GM18858 (cell line): ENCODE data around the gene RASGEF1B.
"Not testable (repeated sequence)": the region's sequence is repeated elsewhere in the genome, so short reads cannot be mapped to it uniquely, and the experiment has no call there.

Experiments
- ATAC-seq: cut with Tn5 transposase; IDR thresholded peaks from one replicate; pipeline ENCODE4 v1.9.1; 2021; ENCODE audit not compliant: unreplicated experiment

Gene RASGEF1B

DNA sequence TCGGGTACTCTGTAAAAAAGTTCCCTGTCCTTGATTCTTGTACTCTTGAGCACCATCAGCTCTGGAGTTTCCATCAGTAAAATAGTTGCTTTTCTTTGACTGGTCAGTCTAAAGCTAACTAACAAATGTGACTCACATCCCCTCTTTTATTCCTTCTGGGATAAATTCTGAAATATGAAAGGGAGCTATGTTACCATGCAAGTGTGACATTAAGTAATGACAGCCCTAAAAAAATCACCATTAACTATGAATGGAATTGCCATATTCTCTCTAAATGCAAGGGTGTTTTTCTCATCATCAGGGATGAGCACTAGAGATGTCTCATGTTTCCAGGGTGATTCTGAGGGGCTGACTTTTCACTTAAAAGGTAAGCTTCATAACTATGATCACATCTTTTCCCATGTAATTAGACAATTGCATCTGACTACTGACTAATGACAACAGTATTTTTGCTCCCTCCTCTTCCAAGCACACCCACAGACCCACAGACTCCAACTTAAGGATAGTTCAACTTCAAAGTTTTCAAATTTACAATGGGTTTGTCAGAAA lies 26.9 kb upstream of the RASGEF1B start:
- no peak for ATAC-seq

GRCh38 chr4:81498046-81498445 lies 26.3 kb upstream of the RASGEF1B start:
- ATAC-seq: no peak

DNA sequence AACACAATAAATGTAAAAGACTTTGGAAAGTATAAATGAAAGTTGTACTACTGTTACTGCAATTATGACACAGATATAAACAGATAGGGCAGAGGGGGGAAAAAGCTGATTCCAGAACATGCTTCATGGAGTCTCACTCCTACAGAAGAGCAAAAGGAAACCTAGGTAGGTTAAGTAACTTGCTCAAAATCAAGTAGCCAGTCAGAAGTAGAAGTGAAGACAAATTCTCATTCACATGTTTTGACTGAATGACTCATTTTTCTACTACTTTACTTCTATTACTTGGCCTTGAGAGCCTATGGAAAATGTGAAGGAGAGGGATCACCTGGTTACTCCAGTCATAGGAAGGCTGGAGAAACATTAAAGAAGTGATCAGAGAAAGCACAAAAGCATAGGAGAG lies 23.6 kb upstream of the RASGEF1B start:
- no peak for ATAC-seq

DNA sequence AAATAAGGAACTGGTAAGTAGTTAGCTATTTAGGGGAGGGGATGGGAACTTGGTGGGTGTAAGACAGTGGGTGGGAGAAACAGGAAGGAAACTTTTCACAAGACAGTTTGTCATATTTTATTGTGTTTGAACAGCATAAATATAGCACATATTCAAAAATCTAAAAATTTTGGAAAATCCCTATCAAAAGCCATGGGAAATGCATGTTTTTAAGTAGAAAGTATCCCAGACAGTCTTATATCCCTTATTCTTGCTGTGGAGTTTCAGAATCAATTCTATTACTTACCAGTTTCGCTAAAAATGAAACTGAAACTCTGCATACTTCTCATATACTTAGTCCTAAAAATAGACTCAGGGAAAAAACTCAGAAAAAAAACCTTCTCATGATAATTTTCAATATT lies 22.3 kb upstream of the RASGEF1B start:
- peak; percentile 82 for ATAC-seq

- no peak for ATAC-seq
Measured at GRCh38 chr4:81492606-81493230, 21.0 kb upstream of the RASGEF1B start.

- ATAC-seq: peak; percentile 47
Measured at GRCh38 chr4:81491943-81492342, 20.2 kb upstream of the RASGEF1B start.

DNA sequence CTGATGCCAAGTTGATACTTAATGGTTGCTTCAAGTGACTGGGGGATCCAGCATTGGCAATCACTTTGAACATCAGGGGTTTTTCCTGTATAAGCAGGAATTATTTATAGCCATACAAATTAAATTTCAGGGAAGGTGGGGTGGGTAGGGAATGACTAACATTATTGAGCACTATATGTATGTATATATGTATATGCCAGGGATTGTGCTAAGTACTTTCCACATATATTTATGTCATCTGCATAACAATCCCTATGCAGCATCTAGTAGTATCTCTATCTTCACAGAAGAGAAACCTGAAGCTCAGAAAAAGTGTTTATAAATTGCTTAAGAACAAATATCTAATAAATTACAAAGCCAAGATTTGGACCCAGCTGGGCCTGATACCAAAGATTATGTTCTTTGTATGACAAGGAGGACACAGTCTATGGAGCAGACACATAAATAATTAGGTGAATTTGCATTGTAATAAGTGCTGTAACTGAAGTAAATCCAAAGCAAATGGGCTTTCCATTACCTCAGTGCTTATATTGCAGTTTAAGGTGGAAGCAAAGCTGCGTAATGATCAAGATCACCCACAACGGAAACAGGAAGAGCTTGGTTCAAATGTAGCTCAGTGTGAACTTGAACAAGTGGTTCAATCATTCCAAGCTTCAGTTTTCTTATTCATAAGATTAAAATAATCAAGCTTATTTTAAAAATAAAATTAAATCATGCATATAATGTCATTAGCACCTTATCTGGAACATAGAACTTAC lies 18.9 kb upstream of the RASGEF1B start:
- no peak for ATAC-seq

DNA sequence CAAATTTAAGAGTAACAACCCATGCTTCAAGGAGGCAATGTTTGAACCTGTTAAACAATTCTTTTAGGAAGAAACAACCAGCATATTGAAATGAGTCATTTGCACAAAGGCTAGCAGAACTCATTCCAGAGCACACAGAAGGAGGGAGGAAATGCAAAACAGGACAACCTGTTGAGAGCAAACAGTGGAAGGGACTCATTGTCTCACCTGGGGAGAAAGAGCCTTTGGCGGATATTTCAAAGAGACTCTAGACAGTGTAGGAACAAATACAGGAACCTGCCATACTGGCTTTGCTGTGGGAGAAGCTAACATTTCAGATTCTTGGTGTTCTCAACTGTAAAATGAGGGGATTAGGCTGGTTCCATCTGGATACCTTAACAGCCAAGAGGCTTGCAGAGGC lies 14.8 kb upstream of the RASGEF1B start:
- ATAC-seq: no peak

DNA sequence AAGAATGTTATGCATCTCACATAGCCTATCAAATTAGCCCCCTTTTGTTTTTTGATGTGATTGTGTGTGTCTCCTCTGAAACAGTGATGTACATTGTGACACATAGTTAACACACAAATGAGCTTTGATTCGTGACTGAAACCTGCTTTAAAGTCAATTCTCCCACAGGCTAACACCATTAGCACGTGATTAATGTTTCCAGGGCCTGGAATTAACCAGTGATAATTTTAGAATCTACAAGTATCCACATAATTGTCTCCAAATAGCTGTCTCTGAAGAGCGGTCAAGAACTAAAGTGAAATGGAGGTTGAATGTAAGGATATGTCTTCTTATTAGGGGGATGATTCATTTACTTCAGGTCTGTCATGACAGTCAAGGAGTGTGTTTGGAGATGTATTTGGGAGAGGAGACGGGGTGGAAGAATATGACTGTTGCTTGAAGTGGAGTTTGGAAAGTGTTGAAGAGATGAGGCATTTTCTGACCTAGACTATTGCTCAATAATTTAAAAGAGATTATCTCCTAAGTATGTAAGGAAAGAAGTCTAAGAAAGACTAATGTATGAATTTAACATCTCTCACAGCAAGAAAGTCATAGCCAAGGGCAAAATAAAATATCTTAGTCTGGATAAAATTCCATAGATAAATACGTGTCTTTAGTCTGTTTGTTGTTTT lies 13.7 kb upstream of the RASGEF1B start:
- ATAC-seq: no peak

DNA sequence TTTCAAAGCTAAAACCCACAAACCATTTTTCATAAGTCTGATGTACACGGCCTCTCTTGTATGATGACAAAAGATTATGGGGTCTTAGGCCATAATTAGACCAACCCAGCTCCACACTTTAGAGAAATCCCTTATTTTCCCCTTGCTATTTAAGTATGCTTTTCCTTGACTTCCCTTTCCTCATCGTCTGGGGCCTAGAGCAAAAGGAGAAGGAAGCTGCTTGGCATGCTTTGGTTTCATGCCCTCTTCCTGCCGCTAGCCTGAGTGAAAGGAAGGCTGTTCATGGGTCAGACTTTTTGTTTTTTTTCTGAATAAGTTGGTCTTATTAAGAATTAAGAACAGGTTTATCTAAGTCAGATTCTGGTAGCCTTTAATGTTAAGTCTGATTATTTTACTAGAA lies 10.6 kb upstream of the RASGEF1B start:
- ATAC-seq: no peak

DNA sequence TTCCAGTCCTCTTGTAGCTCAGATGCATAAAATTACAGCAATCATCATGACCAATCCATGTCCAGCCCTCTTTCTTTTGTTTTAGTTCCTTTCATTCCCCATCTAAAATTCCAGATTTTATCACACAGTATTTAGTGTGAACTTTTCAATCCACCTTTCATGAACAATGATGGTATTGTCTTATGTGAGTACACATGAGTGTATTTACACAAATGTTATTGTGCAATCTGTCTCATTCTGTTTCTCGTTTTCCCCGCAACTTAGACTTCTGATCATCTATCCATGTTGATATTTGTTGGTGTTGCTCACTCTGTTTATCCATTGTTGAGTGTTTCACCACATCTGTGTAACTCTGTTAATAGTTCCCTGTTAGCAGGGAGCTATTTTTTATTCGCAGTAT lies 9.4 kb upstream of the RASGEF1B start:
- no peak for ATAC-seq

DNA sequence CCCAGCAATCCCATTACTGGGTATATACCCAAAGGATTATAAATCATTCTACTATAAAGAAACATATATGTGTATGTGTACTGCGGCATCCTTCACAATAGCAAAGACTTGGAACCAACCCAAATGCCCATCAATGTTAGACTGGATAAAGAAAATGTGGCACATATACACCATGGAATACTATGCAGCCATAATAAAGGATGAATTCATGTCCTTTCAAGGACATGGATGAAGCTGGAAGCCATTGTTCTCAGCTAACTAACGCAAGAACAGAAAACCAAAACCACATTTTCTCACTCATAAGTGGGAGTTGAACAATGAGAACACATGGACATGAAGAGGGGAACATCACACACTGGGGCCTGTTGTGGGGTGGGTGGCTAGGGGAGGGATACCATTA lies 7.9 kb upstream of the RASGEF1B start:
- ATAC-seq: not testable (repeated sequence)

DNA sequence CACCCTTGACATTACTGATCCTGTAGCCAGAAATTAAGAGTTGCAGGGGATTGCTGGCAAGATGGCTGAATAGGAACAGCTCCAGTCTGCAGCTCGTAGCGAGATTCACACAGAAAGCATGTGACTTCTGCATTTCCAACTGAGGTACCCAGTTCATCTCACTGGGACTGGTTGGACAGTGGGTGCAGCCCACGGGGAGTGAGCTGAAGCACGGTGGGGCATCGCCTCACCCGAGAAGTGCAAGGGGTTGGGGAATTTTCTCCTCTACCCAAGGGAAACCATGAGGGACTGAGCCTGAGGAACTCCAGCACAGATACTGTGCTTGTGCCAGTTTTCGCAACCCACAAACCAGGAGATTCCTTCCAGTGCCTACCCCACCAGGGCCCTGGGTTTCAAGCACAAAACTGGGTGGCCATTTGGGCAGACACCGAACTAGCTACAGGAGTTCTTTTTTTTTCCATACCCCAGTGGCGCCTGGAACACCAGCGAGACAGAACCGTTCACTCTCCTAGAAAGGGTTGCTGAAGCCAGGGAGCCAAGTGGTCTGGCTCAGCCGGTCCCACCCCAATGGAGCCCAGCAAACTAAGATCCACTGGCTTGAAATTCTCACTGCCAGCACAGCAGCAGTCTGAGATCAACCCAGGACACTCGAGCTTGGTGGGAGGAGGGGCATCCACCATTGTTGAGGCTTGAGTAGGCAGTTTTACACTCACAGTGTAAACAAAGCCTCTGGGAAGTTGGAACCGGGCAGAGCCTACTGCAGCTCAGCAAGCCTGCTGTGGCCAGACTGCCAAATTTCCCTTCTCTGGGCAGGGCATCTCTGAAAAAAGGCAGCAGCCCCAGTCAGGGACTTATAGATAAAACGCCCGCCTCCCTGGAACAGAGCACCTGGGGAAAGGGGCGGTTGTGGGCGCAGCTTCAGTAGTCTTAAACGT lies 1.9 kb upstream of the RASGEF1B start:
- ATAC-seq: not testable (repeated sequence)

- peak; percentile 36 for ATAC-seq
Measured at GRCh38 chr4:81472281-81473182, 825 bp upstream of the RASGEF1B start.

GRCh38 chr4:81471298-81471587 lies 464 bp downstream of the RASGEF1B start:
- no peak for ATAC-seq

GRCh38 chr4:81470456-81471297 lies 1.0 kb downstream of the RASGEF1B start:
- no peak for ATAC-seq

- ATAC-seq: no peak
Measured at GRCh38 chr4:81469781-81470455, 1.8 kb downstream of the RASGEF1B start.

GRCh38 chr4:81468678-81469077 lies 3.0 kb downstream of the RASGEF1B start:
- ATAC-seq: no peak

- ATAC-seq: no peak
Measured at GRCh38 chr4:81467672-81467964, 4.1 kb downstream of the RASGEF1B start.
